ENCODE results near the gene CMTR1.
A peak's percentile ranks its signal among the peaks of the same experiment; 100 is the strongest.
"Not testable (repeated sequence)": the region's sequence is repeated elsewhere in the genome, so short reads cannot be mapped to it uniquely, and the experiment has no call there.

CMTR1 gene

DNA sequence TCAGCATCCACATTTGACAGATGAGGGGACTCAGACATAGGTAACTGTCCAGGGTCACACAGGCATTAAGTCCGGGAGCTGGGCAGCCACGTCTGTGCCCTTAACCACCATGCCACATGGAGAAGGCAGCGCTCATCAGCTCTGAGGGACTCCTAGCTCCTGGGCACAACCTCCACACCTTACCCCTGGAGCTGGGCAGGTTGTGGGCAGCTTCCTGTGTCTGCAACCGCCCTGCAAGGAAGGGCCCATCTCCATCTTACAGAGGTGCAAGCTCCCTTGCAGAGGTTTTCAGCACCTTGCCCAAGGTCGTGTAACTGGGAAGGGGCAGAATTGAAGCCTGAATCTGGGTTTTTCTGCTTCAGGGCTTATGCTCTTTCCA, 58.8 kb downstream of the CMTR1 start:
- DNase-seq, result no peak

DNA sequence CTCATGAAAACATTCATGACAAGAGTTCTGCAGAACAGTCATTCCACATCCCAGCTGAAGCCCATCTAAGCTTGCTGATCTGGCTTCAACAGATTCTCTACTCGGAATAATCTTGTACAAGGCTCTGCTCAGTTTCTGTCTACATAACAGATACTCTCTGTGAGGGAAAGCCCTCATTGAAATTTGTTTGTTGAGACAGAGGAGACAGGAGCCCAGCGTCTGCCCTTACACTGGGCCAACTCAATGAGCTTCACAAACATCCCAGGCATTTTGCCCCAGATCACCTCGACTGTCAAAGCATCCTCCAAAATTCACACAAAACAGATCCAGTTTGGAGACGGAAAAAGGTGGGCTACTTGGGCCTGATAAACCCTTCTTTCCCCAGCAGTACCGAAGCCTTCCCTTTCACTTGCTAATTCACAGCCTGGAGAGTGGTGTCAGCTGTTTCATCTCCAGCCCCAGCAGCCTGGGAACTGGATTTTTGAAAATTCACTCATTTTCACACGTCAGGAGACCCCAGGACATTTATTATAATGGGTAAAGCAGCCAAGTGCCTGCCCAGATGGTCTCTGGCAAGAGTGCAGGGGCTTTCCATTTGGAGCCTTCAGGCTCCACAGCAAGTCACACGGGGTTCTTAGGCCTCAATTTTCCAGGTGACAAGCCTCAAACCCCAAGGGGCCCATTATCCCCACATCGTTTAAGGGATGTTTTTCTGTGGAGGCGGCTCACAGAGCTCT, 59.4 kb downstream of the CMTR1 start:
- DNase-seq, result no peak

DNA sequence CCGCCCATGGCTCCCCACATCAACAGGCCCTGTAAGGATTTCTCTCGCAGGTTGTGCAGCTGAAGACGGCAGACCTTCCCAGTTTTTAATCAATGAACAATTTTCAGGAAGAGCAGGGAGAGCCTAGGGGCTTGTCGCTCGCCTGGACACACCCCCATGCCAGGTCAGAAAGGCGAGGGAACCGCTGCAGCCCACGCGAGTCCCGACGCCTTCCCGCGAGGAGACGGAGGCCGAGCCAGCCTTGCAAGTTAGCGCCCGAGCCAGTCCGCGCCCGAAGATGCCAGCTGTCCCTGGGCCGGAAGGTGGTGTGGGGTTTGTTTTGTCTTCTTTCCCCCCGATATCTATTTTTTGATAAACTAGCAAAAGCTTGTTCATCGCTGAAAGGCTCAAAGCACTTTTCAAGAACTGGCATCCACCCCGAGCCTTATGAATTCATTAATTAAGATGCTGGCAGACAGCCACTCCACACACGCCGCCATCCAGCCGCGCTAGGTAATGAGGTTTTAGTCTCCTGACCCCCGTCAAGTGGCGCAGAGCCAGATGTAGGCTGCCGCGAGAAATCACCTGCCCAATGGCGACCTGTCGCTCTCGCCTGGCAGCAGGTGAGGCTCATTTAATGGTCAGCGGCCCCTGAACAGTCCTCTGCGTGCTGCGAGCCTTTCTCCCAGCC, 60.1 kb downstream of the CMTR1 start:
- no peak for DNase-seq

DNA sequence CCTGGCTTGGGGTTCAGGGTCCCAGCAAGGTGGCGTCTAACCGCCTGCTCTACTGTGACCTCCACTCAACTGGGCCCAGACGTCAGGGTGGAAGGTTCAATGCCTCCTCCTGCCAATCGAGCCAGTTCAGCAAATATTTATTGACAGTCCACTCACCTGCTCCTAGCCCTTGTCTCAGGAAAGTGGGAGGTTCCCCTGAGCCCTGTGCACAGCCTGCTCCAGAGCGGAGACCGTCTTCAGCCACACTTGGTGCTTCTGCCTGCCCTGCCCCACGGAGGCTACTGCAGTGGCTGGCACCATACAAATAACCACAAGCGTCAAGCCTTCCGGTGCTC, 60.6 kb downstream of the CMTR1 start:
- no peak for DNase-seq

DNA sequence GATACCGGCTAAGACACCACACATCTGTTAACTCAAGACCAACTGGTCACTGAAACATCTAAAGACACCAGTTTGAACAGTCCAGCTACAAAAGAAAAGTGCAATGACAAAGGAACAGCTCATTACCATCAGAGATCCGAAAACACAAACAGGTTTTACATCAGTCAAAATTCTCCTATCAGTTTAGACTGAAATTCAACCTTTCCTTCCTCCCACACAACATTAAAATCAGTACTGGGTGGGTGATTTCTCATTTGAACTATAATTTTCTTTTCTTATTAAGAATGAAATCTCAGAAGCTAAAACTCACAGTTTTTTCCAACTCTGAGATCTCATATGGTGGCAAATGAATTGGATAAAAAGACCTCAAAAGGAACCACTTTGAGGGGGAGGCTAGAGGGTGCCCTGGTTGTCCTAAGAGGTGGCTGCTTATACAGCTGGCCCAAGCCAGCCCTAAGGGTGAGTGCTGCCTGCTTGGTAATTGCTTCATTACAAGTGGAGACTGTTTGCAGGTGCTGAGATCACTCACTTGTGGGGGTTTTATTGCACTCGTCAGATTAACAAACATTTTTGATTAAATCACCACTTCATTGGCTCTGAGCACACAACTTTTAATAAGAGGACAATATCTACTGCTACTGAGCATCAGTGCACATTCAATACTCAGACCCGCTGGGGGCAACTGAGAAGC, 62.4 kb downstream of the CMTR1 start:
- DNase-seq, result no peak

DNA sequence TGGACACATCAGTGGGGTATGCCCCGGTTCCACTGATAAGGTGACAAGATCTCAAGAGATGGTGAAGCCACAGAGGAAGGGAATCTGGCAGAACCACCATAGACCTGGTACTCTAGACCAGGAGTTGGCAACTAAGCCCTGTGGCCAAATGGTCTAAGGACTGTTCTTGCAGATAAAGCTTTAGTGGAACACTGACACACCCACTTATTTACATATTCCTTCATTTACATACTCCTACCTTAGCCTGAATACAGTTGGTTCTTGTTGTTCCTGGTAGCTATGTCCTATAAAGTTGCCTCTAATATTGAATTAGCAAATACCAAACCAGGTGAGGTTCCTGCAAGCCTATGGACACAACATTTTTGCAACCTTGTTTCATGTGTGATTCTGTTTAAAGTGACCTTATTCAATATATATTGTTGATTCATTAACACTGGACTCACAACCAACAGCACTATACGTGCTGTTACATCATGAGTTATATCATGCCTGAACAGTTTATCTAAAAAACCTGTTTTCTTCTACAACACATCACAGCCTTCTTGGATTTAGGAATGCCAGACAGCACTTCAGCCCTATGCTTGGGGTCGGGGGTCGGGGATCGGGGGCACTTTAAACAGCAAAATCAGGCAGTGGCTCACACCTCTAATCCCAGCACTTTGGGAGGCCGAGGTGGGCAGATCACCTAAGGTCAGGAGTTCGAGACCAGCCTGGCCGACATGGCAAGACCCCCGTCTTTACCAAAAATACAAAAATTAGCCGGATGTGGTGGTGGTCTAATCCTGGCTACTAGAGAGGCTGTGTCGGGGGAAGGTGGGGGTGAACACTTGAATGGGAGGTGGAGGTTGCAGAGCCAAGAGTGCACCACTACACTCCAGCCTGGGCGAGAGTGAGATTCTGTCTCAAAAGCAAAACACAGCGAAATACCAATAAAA, 64.2 kb downstream of the CMTR1 start:
- DNase-seq, result no peak

DNA sequence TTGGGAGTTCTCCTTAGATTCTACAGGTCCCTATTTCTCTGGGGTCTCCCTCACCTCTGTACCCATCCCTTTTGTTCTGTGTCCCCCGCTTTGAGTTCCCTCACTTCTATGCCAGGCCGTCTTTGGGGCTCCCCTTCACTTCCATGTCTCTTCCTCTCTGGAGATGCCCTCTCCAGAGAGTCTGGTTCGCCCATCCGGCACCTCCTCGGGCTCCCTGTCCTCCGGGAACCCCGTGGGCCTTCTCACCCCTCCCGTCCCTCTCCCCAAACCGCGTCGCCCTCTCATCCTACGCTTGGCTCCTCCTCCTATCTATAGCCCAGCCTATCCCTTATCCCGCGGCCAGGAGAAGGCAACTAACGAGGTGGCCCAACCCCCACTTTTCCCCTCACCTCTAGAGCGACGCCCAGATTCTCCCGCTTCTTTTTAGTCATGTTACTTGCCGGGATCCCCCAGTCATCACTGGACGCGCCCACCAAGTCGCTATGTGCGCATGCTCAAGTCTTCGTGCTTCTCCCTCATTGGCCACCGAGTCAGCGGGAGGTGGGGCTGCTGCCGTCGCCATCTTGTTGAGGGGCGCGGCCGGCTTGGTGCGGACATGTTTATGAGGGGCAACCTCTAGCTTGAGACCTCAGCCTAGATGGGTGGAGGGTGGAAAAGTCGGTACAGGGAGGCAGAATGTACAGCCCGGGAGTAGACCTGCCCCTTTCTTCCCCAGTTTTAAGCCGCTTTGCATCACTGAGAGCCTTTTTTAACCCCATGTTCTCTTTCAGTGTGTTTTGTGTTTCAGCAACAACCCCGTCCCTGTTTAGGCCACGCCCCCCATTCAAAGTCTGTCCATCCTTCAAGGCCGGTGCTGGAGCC, 66.6 kb downstream of the CMTR1 start, which contains the start of gene CCDC167:
CCDC167 (minus strand) TSS at position 461 of the 861 bp plus-strand sequence; CDS start at position 431, 30 bp downstream.
- peak; percentile 98 for DNase-seq

DNA sequence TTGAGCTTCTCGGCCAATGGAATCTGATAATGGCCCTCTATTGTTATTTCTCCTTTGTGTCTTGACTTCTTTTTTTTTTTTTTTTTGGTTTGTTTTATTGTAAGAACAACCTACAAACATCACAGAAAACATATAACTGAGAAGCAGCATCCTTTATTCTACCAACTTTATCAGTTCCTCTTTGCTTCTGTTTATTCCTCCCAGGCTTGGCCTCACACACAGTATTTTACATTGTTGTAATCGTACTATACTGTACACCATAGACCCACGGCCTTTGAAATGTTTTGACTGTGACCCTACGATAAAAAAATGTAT, 67.2 kb downstream of the CMTR1 start:
- DNase-seq, result no peak

DNA sequence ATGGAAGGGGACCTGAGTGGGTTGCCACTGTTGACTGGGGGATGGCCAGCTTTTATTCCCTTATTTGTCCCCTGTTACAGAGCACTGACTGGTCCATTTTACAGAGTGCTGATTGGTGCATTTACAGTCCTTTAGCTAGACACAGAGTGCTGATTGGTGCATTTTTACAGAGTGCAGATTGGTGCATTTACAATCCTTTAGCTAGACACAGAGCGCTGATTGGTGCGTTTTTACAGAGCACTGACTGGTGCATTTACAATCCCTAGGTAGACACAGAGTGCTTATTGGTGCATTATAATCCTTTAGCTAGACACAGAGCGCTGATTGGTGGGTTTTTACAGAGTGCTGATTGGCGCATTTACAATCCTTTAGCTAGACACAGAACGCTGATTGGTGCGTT, 67.9 kb downstream of the CMTR1 start:
- DNase-seq, result not testable (repeated sequence)

DNA sequence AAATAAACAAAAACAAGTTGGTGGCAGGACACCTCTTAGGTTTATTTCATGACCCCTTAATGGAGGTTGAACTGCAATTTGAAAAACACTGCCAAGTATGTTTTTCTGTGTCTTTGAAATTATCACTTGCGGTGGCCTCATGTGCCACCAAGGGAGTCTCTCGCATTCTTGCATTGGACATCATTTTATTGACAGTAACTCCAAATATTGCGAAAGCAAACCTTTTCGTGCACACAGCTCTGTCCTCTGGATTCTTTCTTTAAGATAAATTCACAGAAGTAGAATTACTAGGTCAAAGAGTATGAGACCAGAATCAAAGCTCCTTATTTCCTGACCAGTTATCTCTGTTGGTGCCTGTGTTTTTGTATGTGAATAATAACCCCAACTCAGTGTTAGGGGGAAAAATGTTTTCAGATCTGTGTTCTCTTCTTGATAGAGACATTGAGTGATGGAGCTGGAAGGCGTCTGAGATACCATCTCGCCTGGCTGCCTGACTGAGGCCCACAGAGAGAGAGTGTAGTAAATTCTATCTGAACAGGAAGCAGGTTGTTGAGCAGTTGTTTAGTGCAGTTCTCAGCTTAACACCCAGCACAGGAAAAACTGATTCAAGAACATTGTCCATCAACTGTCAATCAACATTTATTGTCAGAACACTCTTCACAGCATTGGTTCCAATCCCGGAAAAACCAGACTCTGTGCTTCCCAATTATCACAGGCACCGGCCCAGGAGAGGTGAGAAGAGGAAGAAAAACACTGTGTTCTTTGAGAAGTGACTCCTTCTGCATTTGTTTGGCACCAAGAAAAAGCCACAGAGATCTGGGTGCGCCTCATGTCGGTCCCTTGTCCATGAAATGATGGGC, 68.8 kb downstream of the CMTR1 start:
- DNase-seq, result no peak

DNA sequence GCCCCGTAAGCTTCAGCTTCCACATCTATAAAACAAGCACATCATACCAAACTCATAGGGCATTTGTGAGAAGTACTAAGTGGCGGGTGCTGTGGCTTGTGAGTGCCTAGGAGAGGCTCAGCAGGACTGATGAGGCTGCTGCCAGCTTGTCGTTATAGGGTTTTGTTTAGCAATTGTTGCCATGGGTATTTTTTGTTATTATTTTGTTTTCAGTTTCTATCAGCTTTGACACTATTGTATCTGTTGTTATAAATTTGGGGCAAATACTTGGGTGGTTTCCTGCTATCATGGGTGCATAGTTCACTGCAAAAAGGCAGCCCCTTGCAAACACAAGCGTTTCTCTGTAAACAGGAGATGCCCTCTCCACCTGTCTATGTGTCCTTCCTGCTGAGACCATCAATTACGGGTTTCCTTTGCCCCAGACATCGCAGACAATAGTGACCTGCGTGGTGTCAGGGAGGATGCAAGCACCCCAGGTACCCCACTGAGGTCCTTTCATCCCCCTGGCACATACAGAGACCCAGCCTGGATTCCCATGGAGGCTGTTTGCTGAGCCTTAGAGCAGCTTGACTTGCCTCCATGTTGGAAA, 69.8 kb downstream of the CMTR1 start:
- DNase-seq, result no peak

DNA sequence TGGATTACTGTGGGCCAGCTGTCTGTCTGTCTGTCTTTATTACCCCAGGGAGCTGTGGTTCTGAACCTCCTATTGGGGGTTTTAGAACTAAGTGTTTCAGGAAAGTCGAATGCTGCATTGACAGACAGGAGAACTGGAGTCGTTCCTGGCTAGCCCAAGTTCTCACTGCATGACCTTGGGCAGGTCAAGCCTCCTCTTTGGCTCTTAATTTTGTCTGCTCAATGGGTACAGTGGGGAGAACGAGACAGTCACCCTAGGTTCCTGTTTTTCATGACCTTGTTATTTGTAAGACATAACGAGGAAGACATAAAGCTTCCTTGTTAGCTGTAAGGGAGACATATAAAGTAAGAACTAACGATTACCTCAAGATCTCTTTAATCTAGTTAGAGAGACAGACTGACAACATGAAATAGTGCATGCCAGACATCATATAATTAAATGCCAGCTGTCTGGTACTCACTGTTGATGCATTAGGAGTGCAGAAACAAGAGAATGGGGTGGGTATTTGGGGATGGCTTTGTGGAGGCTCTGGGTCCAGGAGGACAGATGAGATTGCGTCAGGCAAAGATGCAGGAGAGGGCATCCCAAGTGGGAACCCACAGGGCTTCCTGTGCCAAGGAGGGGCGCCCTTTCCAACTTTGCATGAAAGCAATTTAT, 70.4 kb downstream of the CMTR1 start:
- DNase-seq, result no peak

DNA sequence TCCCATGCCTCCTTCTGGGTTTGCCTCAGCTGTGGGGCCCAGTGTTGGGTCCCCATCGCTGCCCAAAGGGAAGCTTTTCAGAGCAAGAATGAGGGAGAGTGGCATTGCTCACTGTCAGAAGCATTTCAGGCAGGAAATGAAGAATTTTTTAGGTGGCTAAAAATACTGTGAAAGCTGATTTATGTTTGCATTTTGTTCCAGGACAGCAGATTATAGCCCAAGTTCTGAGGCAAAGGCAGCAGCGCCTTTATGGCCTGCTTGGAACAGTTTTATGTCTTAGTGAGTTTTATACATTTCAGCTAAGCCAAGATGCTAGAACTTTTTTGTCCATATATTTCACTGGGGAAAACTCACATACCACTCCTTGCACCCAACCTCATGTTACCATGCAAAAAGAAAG, 71.0 kb downstream of the CMTR1 start:
- DNase-seq, result no peak

DNA sequence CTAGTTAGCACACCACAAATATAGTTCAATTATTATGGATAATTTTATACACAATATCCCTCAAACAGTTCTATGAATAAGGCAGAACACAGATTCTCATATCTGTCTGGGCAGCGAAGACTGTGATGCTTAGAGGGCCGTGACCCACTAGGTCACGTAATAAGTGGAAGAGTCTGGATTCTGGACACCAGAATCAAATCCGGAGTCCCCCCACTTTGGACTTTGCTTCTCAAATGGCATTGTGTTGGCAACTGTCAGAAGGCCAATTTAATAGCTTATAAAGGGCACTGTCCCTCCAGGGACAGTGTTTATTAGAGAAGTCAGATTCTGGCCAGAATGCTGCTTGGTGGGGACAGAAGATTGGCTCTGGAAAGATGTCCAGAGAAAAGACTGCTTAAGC, 73.5 kb downstream of the CMTR1 start:
- DNase-seq, result no peak

DNA sequence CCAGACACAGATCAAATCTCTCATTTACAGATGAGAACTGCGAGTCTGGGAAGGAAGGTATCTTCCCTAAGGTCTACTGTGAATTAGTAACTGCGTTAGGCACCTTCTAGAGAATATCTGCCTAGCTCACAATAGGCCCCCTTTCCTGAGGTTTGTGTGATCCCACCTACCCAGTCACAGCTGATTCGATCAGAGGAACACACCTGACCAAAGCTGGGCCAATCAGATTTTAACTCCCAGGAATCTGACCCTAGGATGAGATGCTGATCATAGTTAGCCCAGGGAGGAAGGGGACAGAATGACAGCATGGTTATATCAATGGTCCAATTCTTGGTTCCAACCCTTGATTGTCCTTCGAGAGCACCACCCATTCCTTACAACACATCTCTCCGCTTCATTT, 74.1 kb downstream of the CMTR1 start:
- no peak for DNase-seq

DNA sequence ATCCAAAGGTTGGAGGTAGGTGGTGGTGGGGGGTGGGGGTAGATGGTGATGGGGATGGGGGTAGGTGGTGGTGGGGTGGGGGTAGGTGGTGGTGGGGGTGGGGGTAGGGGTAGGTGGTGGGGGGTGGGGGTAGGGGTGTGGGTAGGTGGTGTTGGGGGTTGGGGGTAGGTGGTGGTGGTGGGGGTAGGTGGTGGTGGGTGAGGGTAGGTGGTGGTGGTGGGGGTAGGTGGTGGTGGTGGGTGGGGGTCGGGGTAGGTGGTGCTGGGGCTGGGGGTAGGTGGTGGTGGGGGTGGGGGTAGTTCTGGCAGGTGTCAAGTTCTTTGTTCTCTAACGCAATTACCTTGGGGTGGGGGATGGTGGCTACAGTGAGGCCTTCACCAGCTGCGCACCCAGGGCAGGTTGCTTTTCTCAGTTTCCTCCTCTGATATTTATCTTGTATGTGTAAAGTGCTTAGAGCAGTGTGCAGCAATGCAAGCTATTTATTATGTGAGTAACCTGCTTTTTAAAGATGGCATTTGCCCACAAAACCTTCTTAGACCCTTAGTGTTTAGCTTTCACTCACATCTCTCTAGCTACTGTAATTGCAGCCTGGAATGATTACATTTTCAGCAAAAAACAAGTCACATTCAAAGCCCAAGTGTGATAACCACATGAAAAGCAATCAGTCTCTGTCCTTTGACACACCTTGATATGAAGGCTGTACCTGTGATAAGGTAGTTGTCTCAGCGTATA, 74.8 kb downstream of the CMTR1 start:
- DNase-seq, result no peak

DNA sequence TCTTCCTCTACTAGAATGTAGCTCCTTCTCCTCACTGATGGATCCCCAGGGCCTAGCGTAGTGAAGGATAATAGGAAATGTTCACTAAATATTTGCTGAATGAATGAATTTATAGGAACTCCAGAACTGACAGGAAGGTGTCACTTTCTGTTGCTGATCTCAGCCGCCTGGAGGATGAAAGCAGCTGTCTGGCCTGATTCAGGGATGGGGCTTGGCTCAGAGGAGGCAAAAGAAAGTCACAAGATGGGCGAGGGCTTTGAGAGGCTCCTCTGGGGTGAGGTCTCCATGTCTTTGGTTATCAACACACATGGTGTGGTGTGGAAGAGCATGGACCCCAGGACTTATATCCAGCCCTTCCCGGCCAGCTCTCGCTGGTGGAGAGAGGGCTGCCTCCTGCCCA, 78.2 kb downstream of the CMTR1 start:
- DNase-seq, result no peak

DNA sequence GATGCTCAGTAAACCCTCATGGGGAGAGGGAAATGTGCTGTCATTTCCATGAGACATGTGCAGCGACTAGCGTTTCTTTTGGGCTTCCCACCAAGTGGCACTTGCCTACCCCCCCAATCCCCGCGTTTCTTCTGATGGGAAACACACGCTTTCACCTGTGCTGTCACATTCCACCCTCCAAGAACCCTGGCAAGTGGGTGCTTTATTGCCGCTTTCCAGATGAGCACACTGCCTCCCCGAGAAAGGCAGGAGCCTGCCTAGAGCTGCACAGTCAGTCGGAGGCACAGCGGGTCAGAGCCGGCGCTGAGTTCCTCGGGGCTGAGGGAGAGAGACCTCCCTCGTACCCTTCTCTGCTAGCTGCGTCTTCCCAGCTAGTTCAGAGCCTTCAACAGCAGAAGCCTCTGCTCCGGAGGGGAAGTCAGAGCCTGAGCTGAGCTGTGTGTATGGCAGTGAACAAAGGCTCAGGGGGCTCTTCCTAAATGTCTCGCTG, 78.9 kb downstream of the CMTR1 start:
- no peak for DNase-seq

DNA sequence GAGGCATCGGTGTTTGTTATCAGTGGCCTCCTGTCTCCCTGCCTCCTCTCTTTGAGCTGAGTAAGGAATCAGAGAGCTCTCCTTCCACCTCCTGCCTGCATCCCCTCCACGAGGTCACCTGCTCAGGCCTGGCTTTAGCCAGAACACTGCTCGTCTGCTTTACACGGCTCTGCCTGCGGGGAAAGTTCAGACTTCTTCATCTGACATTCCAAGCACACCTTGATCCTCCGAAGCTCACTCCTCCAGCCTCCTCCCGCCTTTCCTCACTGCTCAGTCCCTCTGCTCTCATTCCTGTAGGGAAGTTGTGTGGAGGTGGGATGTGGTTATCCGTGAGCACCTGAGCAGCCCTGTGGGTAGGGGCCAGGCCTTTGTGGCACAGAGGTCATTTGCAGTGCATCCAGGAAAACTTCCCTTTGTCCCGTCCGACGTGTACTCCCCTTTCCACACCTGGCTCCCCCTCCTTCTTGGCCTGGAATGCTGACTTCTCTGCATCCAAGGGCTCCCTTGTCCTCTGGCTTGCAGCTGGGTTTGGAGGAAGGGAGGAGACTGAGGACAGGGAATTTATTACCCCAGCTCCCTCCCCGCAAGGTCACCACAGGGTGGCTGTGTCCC, 79.5 kb downstream of the CMTR1 start:
- no peak for DNase-seq
